GM12878 (cell line): Measurements from ENCODE around the gene HRG. TPM values are rescaled to one million over a fixed set of nuclear protein-coding genes. Genes with fewer than 3 reads are reported as not detected.

Experiments
- ATAC-seq: fragments of 200-7000 bp; cut with Tn5 transposase; 3 replicates; pipeline ENCODE4 v1.9.1; 2020; ENCODE audit warnings: mild to moderate bottlenecking, moderate library complexity
- BruUV-seq: library from RNA; stranded (reverse); fragments of 400-500 nt; replicated peaks from 2 replicates; lab custom pipeline; 2021; lab: Mats Ljungman, UMichigan
- CTCF ChIA-PET: fragments of 300-600 bp; sonication (Branson Sonifier 250); formaldehyde crosslinking; extraction: SDS; loops from one replicate; lab custom pipeline; 2021; ENCODE audit warnings: inconsistent platforms; lab: Yijun Ruan, JAX
- POLR2A ChIA-PET: fragments of 350-600 bp; formaldehyde crosslinking; extraction: SDS; loops from one replicate; lab custom pipeline; 2021; ENCODE audit warnings: inconsistent platforms; lab: Charles Lee
- RAD21 ChIA-PET: fragments of 300-600 bp; sonication (Branson Sonifier 250); formaldehyde crosslinking; loops from one replicate; lab custom pipeline; 2023; ENCODE audit warnings: antibody characterized with exemption; ENCODE audit not compliant: unreplicated experiment; lab: Charles Lee
- SMC1A ChIA-PET: fragments of 300-600 bp; sonication (Branson Sonifier 250); formaldehyde crosslinking; loops from one replicate; lab custom pipeline; 2023; ENCODE audit not compliant: unreplicated experiment, uncharacterized antibody; lab: Charles Lee
- DNase-seq: peaks from one replicate; pipeline ENCODE4 v3.0.0-alpha.2; 2011; ENCODE audit warnings: low read depth, low spot score
- FAIRE-seq: peaks from 3 replicates; lab custom pipeline; 2011; peaks lifted over from hg19 to GRCh38; lab: Jason Lieb, UNC
- H2AFZ ChIP-seq: 2 replicates; pipeline ENCODE4 v1.6.0; 2011; ENCODE audit warnings: low read depth, low read length, control low read depth; ENCODE audit not compliant: control insufficient read depth
- H3K27ac ChIP-seq: 2 replicates; pipeline ENCODE4 v1.5.1; 2011; ENCODE audit warnings: control low read depth; ENCODE audit not compliant: control insufficient read depth, insufficient read depth
- H3K27me3 ChIP-seq, 2 experiments: replicated peaks in 1 of 2; 2 replicates each; pipeline versions ENCODE4 v1.6.0 to v1.6.1; 2011; ENCODE audit warnings: low read length in 1 of 2; ENCODE audit not compliant: control insufficient read depth in 2 of 2, insufficient read depth in 2 of 2
- H3K36me3 ChIP-seq, 2 experiments: 2 replicates each; pipeline ENCODE4 v1.5.1; 2011; ENCODE audit warnings: low read length in 1 of 2; ENCODE audit not compliant: control insufficient read depth in 2 of 2, insufficient read depth in 2 of 2
- H3K4me1 ChIP-seq: 2 replicates; pipeline ENCODE4 v1.6.1; 2011; ENCODE audit warnings: mild to moderate bottlenecking, low read length, moderate library complexity, mixed read lengths; ENCODE audit not compliant: control insufficient read depth, insufficient read depth
- H3K4me2 ChIP-seq: 2 replicates; pipeline ENCODE4 v1.6.0; 2011; ENCODE audit warnings: control low read depth; ENCODE audit not compliant: control insufficient read depth, insufficient read depth
- H3K4me3 ChIP-seq: fragments of 200-600 bp; sonication (generic); 2 replicates; pipeline ENCODE4 v1.5.1; 2016
- H3K79me2 ChIP-seq: 2 replicates; pipeline ENCODE4 v1.6.0; 2011; ENCODE audit warnings: low read length; ENCODE audit not compliant: control insufficient read depth, insufficient read depth
- H3K9ac ChIP-seq: 2 replicates; pipeline ENCODE4 v1.8.0; 2011; ENCODE audit warnings: low read length, control low read depth, mixed read lengths; ENCODE audit not compliant: control insufficient read depth, insufficient read depth
- H3K9me3 ChIP-seq: replicated peaks from 3 replicates; pipeline ENCODE4 v1.5.1; 2011; ENCODE audit warnings: mild to moderate bottlenecking, low read length; ENCODE audit not compliant: control insufficient read depth, insufficient read depth
- H4K20me1 ChIP-seq: 2 replicates; pipeline ENCODE4 v1.6.0; 2011; ENCODE audit not compliant: control insufficient read depth, insufficient read depth
- DPF2 ChIP-seq: fragments of 450-650 bp; IDR thresholded peaks from 2 replicates; pipeline ENCODE4 v1.6.1; 2017; ENCODE audit warnings: mild to moderate bottlenecking
- EP300 ChIP-seq, 2 experiments: fragments of 150-350 bp in 1 of 2; IDR thresholded peaks; 2 replicates each; pipeline ENCODE4 v1.6.1; 2011 to 2012; ENCODE audit warnings: low read depth in 2 of 2, low read length in 2 of 2, borderline replicate concordance in 1 of 2, improper control_type of control experiment in 1 of 2, inconsistent platforms in 1 of 2; ENCODE audit not compliant: control insufficient read depth in 1 of 2
- ESRRA ChIP-seq: IDR thresholded peaks from 2 replicates; pipeline ENCODE4 v1.6.1; 2012; ENCODE audit warnings: mild to moderate bottlenecking, low read length, improper control_type of control experiment
- EZH2 ChIP-seq: IDR thresholded peaks from 2 replicates; pipeline ENCODE4 v1.6.1; 2012; ENCODE audit warnings: low read depth, mild to moderate bottlenecking, control low read depth, inconsistent platforms, low read length, borderline replicate concordance; ENCODE audit not compliant: control insufficient read depth
- MTA2 ChIP-seq: fragments of 450-650 bp; IDR thresholded peaks from 2 replicates; pipeline ENCODE4 v1.6.1; 2016; ENCODE audit warnings: low read depth, mild to moderate bottlenecking, moderate library complexity
- MYC ChIP-seq: IDR thresholded peaks from 2 replicates; pipeline ENCODE4 v1.6.1; 2011; ENCODE audit warnings: mild to moderate bottlenecking, low read length, moderate library complexity, inconsistent platforms; ENCODE audit not compliant: insufficient read depth, insufficient replicate concordance, insufficient read length, severe bottlenecking
- RBBP5 ChIP-seq: fragments of 200-600 bp; sonication (generic); conservative IDR thresholded peaks from 2 replicates; pipeline ENCODE4 v1.6.1; 2016
- RELB ChIP-seq: fragments of 450-650 bp; IDR thresholded peaks from 2 replicates; pipeline ENCODE4 v1.6.1; 2017; ENCODE audit warnings: low read depth, mild to moderate bottlenecking, moderate library complexity
- YY1 ChIP-seq: IDR thresholded peaks from 2 replicates; pipeline ENCODE4 v1.6.1; 2011; ENCODE audit warnings: low read depth, mild to moderate bottlenecking, low read length
- ZNF687 ChIP-seq: fragments of 450-650 bp; IDR thresholded peaks from 2 replicates; pipeline ENCODE4 v1.6.1; 2017; ENCODE audit warnings: mild to moderate bottlenecking, moderate library complexity
- WGBS: methylation state at CpG from one replicate; pipeline ENCODE4 v1.1.6; 2016; ENCODE audit warnings: low lambda C conversion rate; ENCODE audit not compliant: insufficient replicate concordance, insufficient coverage; ENCODE audit errors: missing lambda C conversion rate; 5-methylcytosine and 5-hydroxymethylcytosine counted together
- in situ Hi-C: fragments of 300-500 bp; cut with MboI; formaldehyde crosslinking; loops from 9 replicates; pipeline ENCODE4 v1.14.3; 2018; ENCODE audit warnings: mixed read lengths
- intact Hi-C: fragments of 100-400 bp; cut with micrococcal nuclease; formaldehyde crosslinking; loops from one replicate; pipeline ENCODE4 v1.14.2; 2022; ENCODE audit not compliant: unreplicated experiment
- polyA plus RNA-seq, 11 experiments: library from polyadenylated mRNA; depleted of rRNA in 4 of 11; unstranded in 6 of 11; stranded (reverse) in 5 of 11; fragments of >200 nt; fragmentation: Nextera tagmentation in 4 of 11; fragmentation: Illumina TruSeq in 1 of 11; extraction: Ambion mirVana in 4 of 11; extraction: Trizol in 1 of 11; gene quantifications; 1 replicate in 1 of 11; 2 replicates in 10 of 11; pipeline versions ENCODE4 v1.2.1 to v1.2.3, GENCODE V29; 2011 to 2016; ENCODE audit warnings: inconsistent platforms in 2 of 11, missing spikeins in 2 of 11, low read depth in 1 of 11
- total RNA-seq, 4 experiments: library from RNA; depleted of rRNA in 3 of 4; stranded (reverse); fragments of >200 nt in 3 of 4; fragmentation: Illumina TruSeq in 1 of 4; extraction: Trizol in 1 of 4; gene quantifications; 2 replicates each; pipeline versions ENCODE4 v1.2.1 to v1.2.3, GENCODE V29; 2013 to 2021

HRG gene
- total and polyA plus RNA-seq, 10 of the 15 experiments (the other 5 are each of a cell fraction or from before 2014, with no cell fraction given) = 0.21 TPM; not detected in 9

GRCh38 chr3:186625600-186626042, 40.2 kb upstream of the HRG start:
- no peak overlapping the region for H3K4me3 ChIP-seq
- TF ChIP-seq MYC (no peak), YY1 (no peak)
- ChIA-PET POLR2A (no interaction called here), RAD21 (interaction anchor here (1.8 kb wide), 1 partner anchor 9 kb away, joined by 4 read pairs; no protein-coding TSS in a partner anchor), CTCF (interaction anchor here (0.9 to 3.8 kb wide), 4 partner anchors 10 to 145 kb away, joined by 3 to 35 read pairs (median 3); no protein-coding TSS in a partner anchor), SMC1A (no interaction called here)
- no peak for DNase-seq
- BruUV-seq = no TSS peak
- H4K20me1 ChIP-seq = no peaks in the 10 kb centered on the region
- no peaks in the 10 kb centered on the region for H3K36me3 ChIP-seq
- H3K27me3 ChIP-seq = no peaks in the 10 kb centered on the region; a peak in 2 of 4 replicates
- H3K9ac ChIP-seq = no peak overlapping the region
- no peak overlapping the region for H3K4me2 ChIP-seq
- H3K9me3 ChIP-seq = no peaks in the 10 kb centered on the region
- no peak for ATAC-seq
- WGBS = 48% methylated on average over 4 of the region's 4 CpGs
- no peaks in the 10 kb centered on the region for H3K79me2 ChIP-seq
- FAIRE-seq = no peak
- H3K27ac ChIP-seq = no peak overlapping the region
- H2AFZ ChIP-seq = no peak overlapping the region
- in situ Hi-C loops (no loop called here), intact Hi-C loops (no loop called here)
- no peaks in the 10 kb centered on the region for H3K4me1 ChIP-seq

GRCh38 chr3:186626254-186626847, 39.5 kb upstream of the HRG start:
- in situ Hi-C loops = no loop called here
- no peak for ATAC-seq
- BruUV-seq = no TSS peak
- no peak overlapping the region for H3K4me2 ChIP-seq
- no peaks in the 10 kb centered on the region; a peak in 2 of 4 replicates for H3K27me3 ChIP-seq
- H3K36me3 ChIP-seq = no peaks in the 10 kb centered on the region
- no peak overlapping the region for H3K4me3 ChIP-seq
- H3K79me2 ChIP-seq = no peaks in the 10 kb centered on the region
- FAIRE-seq = no peak
- no peaks in the 10 kb centered on the region for H3K4me1 ChIP-seq
- no peaks in the 10 kb centered on the region for H4K20me1 ChIP-seq
- no peak for DNase-seq
- POLR2A ChIA-PET = no interaction called here
- RAD21 ChIA-PET = interaction anchor here (1.8 kb wide), 1 partner anchor 9 kb away, joined by 4 read pairs; no protein-coding TSS in a partner anchor
- H2AFZ ChIP-seq = no peak overlapping the region
- intact Hi-C loops = no loop called here
- CTCF ChIA-PET = interaction anchor here (0.6 to 3.8 kb wide), 3 partner anchors 10 to 739 kb away, joined by 3 to 35 read pairs (median 3); no protein-coding TSS in a partner anchor
- WGBS = 29% methylated on average over 7 of the region's 7 CpGs
- H3K9me3 ChIP-seq = no peaks in the 10 kb centered on the region
- SMC1A ChIA-PET = interaction anchor here (0.7 to 1.0 kb wide), 3 partner anchors 10 to 538 kb away, joined by 3 read pairs; no protein-coding TSS in a partner anchor
- no peak overlapping the region for H3K9ac ChIP-seq
- H3K27ac ChIP-seq = no peak overlapping the region
- TF ChIP-seq RELB = no peak
- TF ChIP-seq DPF2 = no peak
- TF ChIP-seq EP300 (IDR thresholded peaks at IDR 0.05; ENCODE audit: borderline replicate concordance in 1 of 2, control insufficient read depth in 1 of 2, low read depth in 2 of 2, low read length in 2 of 2) = no peak
- TF ChIP-seq ESRRA = no peak
- TF ChIP-seq RBBP5 = no peak
- no peak for TF ChIP-seq ZNF687
- TF ChIP-seq EZH2 = no peak
- no peak for TF ChIP-seq MTA2
